Adrenal gland (tissue), 12 donors: ENCODE results near the gene FHIT. TPM values are rescaled to one million over a fixed set of nuclear protein-coding genes. Genes with fewer than 3 reads are reported as not detected.
A peak's percentile ranks its signal among the peaks of the same experiment; 100 is the strongest.

Source experiments
- DNase-seq, 7 donors: peaks; one replicate each; pipeline ENCODE4 v3.0.0-alpha.2; 2019 to 2020
- H3K27ac ChIP-seq, 5 donors: fragments of 200-600 bp; sonication (generic) in 4 of 5; 1 replicate in 3 of 5; 2 replicates in 2 of 5; pipeline versions ENCODE4 v1.5.1 to v1.8.0; 2016 to 2020; ENCODE audit warnings: mild to moderate bottlenecking in 1 of 5
- H3K27me3 ChIP-seq: fragments of 200-600 bp; 2 replicates; pipeline ENCODE4 v1.8.0; 2021
- H3K36me3 ChIP-seq, 2 donors: fragments of 200-600 bp; replicated peaks in 1 of 2; 1 replicate in 1 of 2; 2 replicates in 1 of 2; pipeline versions ENCODE4 v1.5.1 to v1.8.0; 2018 to 2022
- H3K4me1 ChIP-seq, 2 donors: fragments of 200-600 bp; replicated peaks in 1 of 2; 1 replicate in 1 of 2; 2 replicates in 1 of 2; pipeline versions ENCODE4 v1.5.1 to v1.8.0; 2018 to 2021
- H3K4me3 ChIP-seq, 4 donors: fragments of 200-600 bp; sonication (generic) in 3 of 4; one replicate each; pipeline ENCODE4 v1.5.1; 2016 to 2018
- H3K9me3 ChIP-seq, 3 donors: fragments of 200-600 bp; sonication (generic) in 1 of 3; replicated peaks in 1 of 3; 1 replicate in 2 of 3; 2 replicates in 1 of 3; pipeline versions ENCODE4 v1.5.1 to v1.8.0; 2016 to 2021
- CTCF ChIP-seq, 6 experiments: fragments of 450-650 bp in 4 of 6; fragments of 200-600 bp in 2 of 6; sonication (generic) in 1 of 6; IDR thresholded peaks; 1 replicate in 5 of 6; 2 replicates in 1 of 6; pipeline versions ENCODE4 v1.5.1 to v1.8.0; 2016 to 2021; ENCODE audit warnings: antibody characterized with exemption in 6 of 6, mild to moderate bottlenecking in 2 of 6, moderate library complexity in 1 of 6
- POLR2A ChIP-seq, 2 donors: fragments of 450-650 bp; IDR thresholded peaks; one replicate each; pipeline ENCODE4 v1.6.1; 2017; ENCODE audit warnings: antibody characterized with exemption in 2 of 2, mild to moderate bottlenecking in 2 of 2, moderate library complexity in 1 of 2
- WGBS, 4 donors: extraction: QIAGEN DNeasy Blood & Tissue Kit in 2 of 4; methylation state at CpG; one replicate each; pipeline versions ENCODE4 v1.1.5 to v1.1.7; 2013 to 2017; 5-methylcytosine and 5-hydroxymethylcytosine counted together
- intact Hi-C, 2 donors: fragments of 100-400 bp; cut with DNase I; formaldehyde crosslinking; loops; one replicate each; pipeline versions ENCODE4 v1.14.1 to v1.15.0; 2022 to 2023
- polyA plus RNA-seq, 3 donors: library from polyadenylated mRNA; stranded (reverse); fragments of 200-250 nt in 2 of 3; fragments of 350-450 nt in 1 of 3; fragmentation: Illumina TruSeq in 1 of 3; extraction: RNeasy Lipid Tissue Mini Kit (QIAGEN cat#74804) in 1 of 3; gene quantifications; one replicate each; pipeline ENCODE4 v1.2.3, GENCODE V29; 2013 to 2014
- total RNA-seq, 9 donors: library from RNA; depleted of rRNA in 4 of 9; stranded (reverse); fragments of >200 nt in 4 of 9; fragments of 120-200 nt in 1 of 9; fragmentation: NEBNext Ultra II Directional in 1 of 9; extraction: Animal tissue kit (Norgen Biotek cat#: 25700) in 1 of 9; gene quantifications; one replicate each; pipeline versions ENCODE4 v1.1.0 to v1.2.4, GENCODE V29; 2013 to 2023
- donor health status: healthy with polysubstance abuse.
- donor health status: Bipolar disorder and iron deficiency.
- donor health status: DM: yes; HTN: yes; CAD: no.
- donor health status: DM: no; HTN: no; CAD: no.
- donor health status: DM: no; HTN: no; CAD: no.
- donor health status: DM: yes; HTN: yes; CAD: no.

Gene FHIT
- total and polyA plus RNA-seq, 12 donors = 14.1 to 43.9 (median 28.8) TPM

- 74 to 86% (median 81%) methylated on average over 5 to 6 of the region's 6 CpGs for WGBS, 4 donors
- no peaks in the 10 kb centered on the region for H3K9me3 ChIP-seq
- DNase-seq = no peak
- H3K27me3 ChIP-seq = no peaks in the 10 kb centered on the region
- no peaks in the 10 kb centered on the region for H3K4me1 ChIP-seq
- H3K36me3 ChIP-seq = no peaks in the 10 kb centered on the region
- intact Hi-C loops = no loop called here
- H3K4me3 ChIP-seq = no peak overlapping the region
- H3K27ac ChIP-seq = no peak overlapping the region
- TF ChIP-seq CTCF (IDR thresholded peaks at IDR 0.05) (no peak), POLR2A (IDR thresholded peaks at IDR 0.05) (no peak)
Measured at GRCh38 chr3:60757724-60758123, 493.5 kb downstream of the FHIT start.

- H3K4me3 ChIP-seq = no peak overlapping the region
- DNase-seq = no peak
- intact Hi-C loops = no loop called here
- no peaks in the 10 kb centered on the region for H3K36me3 ChIP-seq
- no peaks in the 10 kb centered on the region for H3K4me1 ChIP-seq
- no peaks in the 10 kb centered on the region for H3K27me3 ChIP-seq
- no peaks in the 10 kb centered on the region for H3K9me3 ChIP-seq
- no peak for TF ChIP-seq CTCF (IDR thresholded peaks at IDR 0.05)
- TF ChIP-seq POLR2A (IDR thresholded peaks at IDR 0.05) = no peak
- no peak overlapping the region for H3K27ac ChIP-seq
- WGBS, 4 donors = 77 to 82% (median 79%) methylated on average over 7 of the region's 7 CpGs
Measured at GRCh38 chr3:60756241-60757030, 494.8 kb downstream of the FHIT start.

GRCh38 chr3:60755094-60755493 is 496.2 kb downstream of the FHIT start:
- Histone ChIP-seq H3K36me3 (no peaks in the 10 kb centered on the region), H3K4me1 (no peaks in the 10 kb centered on the region), H3K27ac (no peak overlapping the region), H3K27me3 (no peaks in the 10 kb centered on the region), H3K9me3 (no peaks in the 10 kb centered on the region), H3K4me3 (no peak overlapping the region)
- WGBS, 4 donors = 71 to 81% (median 74%) methylated on average over 3 of the region's 3 CpGs
- intact Hi-C loops = no loop called here
- DNase-seq = no peak
- TF ChIP-seq CTCF (IDR thresholded peaks at IDR 0.05) (peak in 1 of 6 experiments; percentile 9), POLR2A (IDR thresholded peaks at IDR 0.05) (no peak)

GRCh38 chr3:60754617-60755016 is 496.6 kb downstream of the FHIT start:
- H3K27me3 ChIP-seq = no peaks in the 10 kb centered on the region
- no peak for TF ChIP-seq CTCF (IDR thresholded peaks at IDR 0.05)
- TF ChIP-seq POLR2A (IDR thresholded peaks at IDR 0.05) = no peak
- H3K27ac ChIP-seq = no peak overlapping the region
- DNase-seq = no peak
- 80 to 100% (median 89%) methylated on average over 1 of the region's 1 CpG for WGBS, 4 donors
- intact Hi-C loops = no loop called here
- no peaks in the 10 kb centered on the region for H3K9me3 ChIP-seq
- no peaks in the 10 kb centered on the region for H3K36me3 ChIP-seq
- no peak overlapping the region for H3K4me3 ChIP-seq
- no peaks in the 10 kb centered on the region for H3K4me1 ChIP-seq
